Colonic mucosa (tissue), 4 donors: ENCODE results near the gene CHN2. TPM values are rescaled to one million over a fixed set of nuclear protein-coding genes. Genes with fewer than 3 reads are reported as not detected.

Source experiments
- DNase-seq: peaks from one replicate; pipeline ENCODE4 v3.0.0-alpha.2; 2020
- H3K27ac ChIP-seq: fragments of 200-600 bp; one replicate; pipeline ENCODE4 v1.8.0; 2021
- H3K27me3 ChIP-seq: fragments of 200-600 bp; one replicate; pipeline ENCODE4 v1.8.0; 2021
- H3K36me3 ChIP-seq: fragments of 200-600 bp; one replicate; pipeline ENCODE4 v1.8.0; 2021
- H3K4me1 ChIP-seq: fragments of 200-600 bp; one replicate; pipeline ENCODE4 v1.8.0; 2021; ENCODE audit warnings: mild to moderate bottlenecking
- H3K4me3 ChIP-seq: fragments of 200-600 bp; one replicate; pipeline ENCODE4 v1.8.0; 2021
- H3K9ac ChIP-seq, 2 donors: one replicate each; pipeline ENCODE4 v1.7.0; 2013; ENCODE audit warnings: control low read depth in 2 of 2, low read depth in 2 of 2, low read length in 2 of 2
- H3K9me3 ChIP-seq: fragments of 200-600 bp; one replicate; pipeline ENCODE4 v1.8.0; 2021
- intact Hi-C: fragments of 100-400 bp; cut with DNase I; formaldehyde crosslinking; loops from one replicate; pipeline ENCODE4 v1.14.1; 2022
- total RNA-seq, 2 donors: library from RNA; stranded (reverse); fragmentation: NEBNext Ultra II Directional in 1 of 2; extraction: Animal tissue kit (Norgen Biotek cat#: 25700) in 1 of 2; gene quantifications; one replicate each; pipeline ENCODE4 v1.2.1, GENCODE V29; 2021
- TF ChIP-seq, protein P1 (sequence below): fragments of 200-600 bp; IDR thresholded peaks from one replicate; pipeline ENCODE4 v1.8.0; 2022; ENCODE audit warnings: antibody characterized with exemption, mild to moderate bottlenecking
- donor health status: healthy.
- donor health status: DM: no; HTN: no; CAD: no.
- donor health status: DM: no; HTN: no; CAD: no.

Gene CHN2
- total RNA-seq, 2 donors from 2014 or later, result 12.8 to 19.8 TPM

DNA sequence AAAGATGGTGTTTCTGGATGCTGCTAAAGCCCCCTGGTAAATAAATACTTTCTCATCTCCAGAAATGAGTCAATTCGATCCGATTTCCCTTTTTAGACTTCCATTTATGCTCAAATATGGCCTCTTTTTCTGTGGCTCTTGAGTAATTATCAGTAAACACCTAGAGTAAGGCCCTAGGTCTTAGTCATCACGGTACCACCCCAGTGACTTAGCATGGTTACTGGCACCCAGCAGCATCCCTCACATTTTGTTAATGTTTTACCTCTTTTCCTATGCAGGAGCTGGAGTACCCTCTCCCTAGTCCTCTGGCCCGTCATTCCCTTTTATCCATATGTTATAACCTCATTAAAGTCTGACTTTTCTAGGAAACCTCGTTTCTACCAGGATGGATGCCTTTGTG lies 19.5 kb downstream of the CHN2 start:
- Histone ChIP-seq H3K9me3 (no peaks in the 10 kb centered on the region), H3K4me1 (no peaks in the 10 kb centered on the region), H3K4me3 (no peak overlapping the region), H3K9ac (no peak overlapping the region), H3K27ac (no peak overlapping the region), H3K27me3 (no peaks in the 10 kb centered on the region), H3K36me3 (no peaks in the 10 kb centered on the region)
- TF ChIP-seq, protein P1, sequence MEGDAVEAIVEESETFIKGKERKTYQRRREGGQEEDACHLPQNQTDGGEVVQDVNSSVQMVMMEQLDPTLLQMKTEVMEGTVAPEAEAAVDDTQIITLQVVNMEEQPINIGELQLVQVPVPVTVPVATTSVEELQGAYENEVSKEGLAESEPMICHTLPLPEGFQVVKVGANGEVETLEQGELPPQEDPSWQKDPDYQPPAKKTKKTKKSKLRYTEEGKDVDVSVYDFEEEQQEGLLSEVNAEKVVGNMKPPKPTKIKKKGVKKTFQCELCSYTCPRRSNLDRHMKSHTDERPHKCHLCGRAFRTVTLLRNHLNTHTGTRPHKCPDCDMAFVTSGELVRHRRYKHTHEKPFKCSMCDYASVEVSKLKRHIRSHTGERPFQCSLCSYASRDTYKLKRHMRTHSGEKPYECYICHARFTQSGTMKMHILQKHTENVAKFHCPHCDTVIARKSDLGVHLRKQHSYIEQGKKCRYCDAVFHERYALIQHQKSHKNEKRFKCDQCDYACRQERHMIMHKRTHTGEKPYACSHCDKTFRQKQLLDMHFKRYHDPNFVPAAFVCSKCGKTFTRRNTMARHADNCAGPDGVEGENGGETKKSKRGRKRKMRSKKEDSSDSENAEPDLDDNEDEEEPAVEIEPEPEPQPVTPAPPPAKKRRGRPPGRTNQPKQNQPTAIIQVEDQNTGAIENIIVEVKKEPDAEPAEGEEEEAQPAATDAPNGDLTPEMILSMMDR, result no peak
- intact Hi-C loops, result no loop called here
- no peak for DNase-seq

DNA sequence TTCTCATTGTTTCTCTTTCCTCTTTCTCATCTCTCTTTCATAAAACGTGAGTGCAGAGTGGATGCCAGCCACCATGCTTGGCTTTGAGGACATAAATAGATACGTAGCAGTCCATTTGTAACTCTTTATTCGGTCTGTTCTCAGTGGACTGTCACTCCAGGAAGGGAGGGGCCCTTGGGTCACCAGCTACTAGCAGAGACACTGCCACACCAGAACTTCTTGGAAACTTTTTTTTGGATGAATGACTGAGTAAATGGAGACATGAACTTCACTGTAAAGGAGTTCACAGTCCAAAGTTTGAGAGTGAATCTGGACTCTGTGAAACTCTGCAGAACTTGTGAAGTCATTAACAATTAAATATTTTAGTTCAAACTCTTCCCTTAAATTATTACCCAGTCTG lies 20.2 kb downstream of the CHN2 start:
- H3K9me3 ChIP-seq, result no peaks in the 10 kb centered on the region
- no peaks in the 10 kb centered on the region for H3K4me1 ChIP-seq
- no peaks in the 10 kb centered on the region for H3K27me3 ChIP-seq
- intact Hi-C loops, result no loop called here
- H3K27ac ChIP-seq, result no peak overlapping the region
- no peak for DNase-seq
- H3K4me3 ChIP-seq, result no peak overlapping the region
- TF ChIP-seq, protein P1, result no peak
- no peak overlapping the region for H3K9ac ChIP-seq
- H3K36me3 ChIP-seq, result no peaks in the 10 kb centered on the region

DNA sequence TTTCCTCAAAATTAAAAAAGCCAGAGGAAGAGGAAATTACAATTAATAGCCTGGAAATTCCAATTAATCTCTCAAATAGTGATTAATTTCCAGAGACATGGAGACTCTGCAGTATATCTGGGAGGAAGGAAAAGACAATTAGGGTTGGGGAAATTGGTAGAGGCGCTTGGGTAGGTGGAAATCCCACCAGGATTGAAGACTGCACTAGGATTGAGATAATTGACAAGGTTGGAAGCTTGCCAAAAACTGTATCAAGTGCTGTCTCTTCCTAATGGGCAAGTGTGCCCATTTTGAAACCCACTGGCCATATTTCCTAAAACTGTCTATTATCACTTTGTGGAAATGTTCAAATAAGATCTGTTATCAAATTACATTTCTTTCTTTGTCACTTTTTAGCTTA lies 21.6 kb downstream of the CHN2 start:
- DNase-seq, result no peak
- H3K36me3 ChIP-seq, result no peaks in the 10 kb centered on the region
- H3K4me1 ChIP-seq, result no peaks in the 10 kb centered on the region
- H3K9ac ChIP-seq, result no peak overlapping the region
- H3K4me3 ChIP-seq, result no peak overlapping the region
- H3K9me3 ChIP-seq, result no peaks in the 10 kb centered on the region
- no peak overlapping the region for H3K27ac ChIP-seq
- no peaks in the 10 kb centered on the region for H3K27me3 ChIP-seq
- intact Hi-C loops, result no loop called here
- TF ChIP-seq, protein P1, result no peak

DNA sequence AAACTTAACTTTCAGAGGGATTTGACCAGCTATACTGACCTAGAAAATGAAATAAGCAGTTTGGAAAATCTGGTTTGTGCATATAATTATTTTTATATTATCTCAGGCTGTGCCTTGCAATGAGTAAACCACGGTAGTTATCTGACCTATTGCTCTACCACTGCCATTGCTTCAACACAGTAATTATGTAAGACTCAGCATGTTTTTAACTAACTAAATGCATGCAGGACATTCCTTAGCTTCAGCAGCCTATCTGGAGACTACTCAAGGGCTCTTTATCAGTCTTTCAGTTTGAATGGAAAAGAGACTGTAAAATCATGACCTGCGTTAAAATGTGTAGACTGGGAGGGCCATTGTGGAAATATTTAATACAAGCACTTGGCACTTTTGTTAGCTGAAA lies 22.5 kb downstream of the CHN2 start:
- H3K4me3 ChIP-seq, result no peak overlapping the region
- no peaks in the 10 kb centered on the region for H3K9me3 ChIP-seq
- H3K4me1 ChIP-seq, result no peaks in the 10 kb centered on the region
- intact Hi-C loops, result no loop called here
- no peak overlapping the region for H3K27ac ChIP-seq
- no peak overlapping the region for H3K9ac ChIP-seq
- no peaks in the 10 kb centered on the region for H3K36me3 ChIP-seq
- no peaks in the 10 kb centered on the region for H3K27me3 ChIP-seq
- TF ChIP-seq, protein P1, result no peak
- no peak for DNase-seq

DNA sequence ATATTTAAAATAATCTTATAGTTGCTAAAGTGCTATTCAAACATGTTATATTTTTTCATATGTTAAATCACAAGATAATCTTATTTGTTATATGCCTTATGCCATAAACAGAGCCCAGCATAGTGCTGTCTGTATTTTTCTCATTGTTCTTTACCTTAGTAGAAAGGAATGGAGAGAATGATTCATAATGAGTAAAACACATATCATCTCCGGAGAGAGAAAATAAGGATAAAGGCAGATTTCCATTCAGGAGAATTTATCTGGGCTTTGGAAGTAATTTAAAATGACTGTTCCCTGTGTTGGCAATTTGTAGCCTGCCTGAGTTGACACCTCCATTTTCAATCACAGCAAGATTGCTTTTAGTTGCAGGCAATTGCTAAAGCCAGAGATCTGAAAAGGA lies 30.2 kb downstream of the CHN2 start:
- no peaks in the 10 kb centered on the region for H3K36me3 ChIP-seq
- H3K9me3 ChIP-seq, result no peaks in the 10 kb centered on the region
- no peaks in the 10 kb centered on the region for H3K4me1 ChIP-seq
- intact Hi-C loops, result no loop called here
- H3K4me3 ChIP-seq, result no peak overlapping the region
- H3K27ac ChIP-seq, result no peak overlapping the region
- no peak for DNase-seq
- no peaks in the 10 kb centered on the region for H3K27me3 ChIP-seq
- TF ChIP-seq, protein P1, result no peak
- no peak overlapping the region for H3K9ac ChIP-seq
